Endothelial cell of umbilical vein (primary cell): Measurements from ENCODE around the gene IL2RG. TPM values are rescaled to one million over a fixed set of nuclear protein-coding genes. Genes with fewer than 3 reads are reported as not detected.

ENCODE experiments used
- BruUV-seq: library from RNA; stranded (reverse); fragments of 400-500 nt; replicated peaks from 2 replicates; lab custom pipeline; 2021; lab: Mats Ljungman, UMichigan
- CTCF ChIA-PET: fragments of 300-600, 350-600 bp; sonication (Branson Sonifier 250); formaldehyde crosslinking; loops from one replicate; lab custom pipeline; 2021; ENCODE audit warnings: antibody characterized with exemption, inconsistent platforms; lab: Charles Lee
- POLR2A ChIA-PET: fragments of 300-600, 350-600 bp; sonication (Branson Sonifier 250); formaldehyde crosslinking; loops from one replicate; lab custom pipeline; 2021; ENCODE audit warnings: antibody characterized with exemption, inconsistent platforms; lab: Charles Lee
- DNase-seq: peaks from one replicate; pipeline ENCODE4 v3.0.0-alpha.2; 2011; ENCODE audit warnings: low read depth, low spot score
- FAIRE-seq: peaks from 2 replicates; lab custom pipeline; 2011; peaks lifted over from hg19 to GRCh38; lab: Jason Lieb, UNC
- H2AFZ ChIP-seq: 2 replicates; pipeline ENCODE4 v1.6.0; 2012; ENCODE audit warnings: low read depth, low read length, control low read depth, inconsistent platforms
- H3K27ac ChIP-seq: 2 replicates; pipeline ENCODE4 v1.5.1; 2011; ENCODE audit warnings: low read depth, mild to moderate bottlenecking, control low read depth, low read length, moderate library complexity; ENCODE audit not compliant: insufficient read depth
- H3K27me3 ChIP-seq, 2 experiments: 2 replicates each; pipeline versions ENCODE4 v1.6.0 to v1.6.1; 2011; ENCODE audit warnings: low read length in 2 of 2, mixed read lengths in 1 of 2; ENCODE audit not compliant: control insufficient read depth in 2 of 2, insufficient read depth in 2 of 2
- H3K36me3 ChIP-seq, 2 experiments: 2 replicates in 1 of 2; 3 replicates in 1 of 2; pipeline ENCODE4 v1.5.1; 2011; ENCODE audit warnings: low read length in 2 of 2, mild to moderate bottlenecking in 1 of 2, moderate library complexity in 1 of 2; ENCODE audit not compliant: control insufficient read depth in 2 of 2, insufficient read depth in 2 of 2; ENCODE audit errors: extremely low read depth in 1 of 2
- H3K4me1 ChIP-seq: 3 replicates; pipeline ENCODE4 v1.5.1; 2011; ENCODE audit warnings: mild to moderate bottlenecking, low read length; ENCODE audit not compliant: control insufficient read depth, insufficient read depth; ENCODE audit errors: extremely low read depth
- H3K4me2 ChIP-seq: 2 replicates; pipeline ENCODE4 v1.6.1; 2011; ENCODE audit warnings: low read length, control low read depth, mixed read lengths; ENCODE audit not compliant: insufficient read depth
- H3K4me3 ChIP-seq, 3 experiments: fragments of 200-600 bp in 1 of 3; sonication (generic), shearing (Covaris generic) in 1 of 3; replicated peaks in 1 of 3; 2 replicates each; pipeline ENCODE4 v1.5.1; 2011 to 2016; ENCODE audit warnings: control low read depth in 3 of 3, low read length in 3 of 3, mild to moderate bottlenecking in 2 of 3, inconsistent platforms in 1 of 3, low read depth in 1 of 3, moderate library complexity in 1 of 3; ENCODE audit not compliant: insufficient read depth in 1 of 3
- H3K79me2 ChIP-seq: 2 replicates; pipeline ENCODE4 v1.6.0; 2012; ENCODE audit warnings: low read length, inconsistent platforms; ENCODE audit not compliant: control insufficient read depth, insufficient read depth
- H3K9ac ChIP-seq: replicated peaks from 2 replicates; pipeline ENCODE3; 2011; ENCODE audit warnings: low read length, control low read depth; ENCODE audit not compliant: insufficient read depth; ENCODE audit errors: extremely low read depth
- H3K9me1 ChIP-seq: replicated peaks from 3 replicates; pipeline ENCODE4 v1.6.0; 2011; ENCODE audit warnings: mild to moderate bottlenecking, low read length; ENCODE audit not compliant: control insufficient read depth, insufficient read depth; ENCODE audit errors: extremely low read depth
- H3K9me3 ChIP-seq: replicated peaks from 2 replicates; pipeline ENCODE4 v1.5.1; 2012; ENCODE audit warnings: low read length, inconsistent platforms; ENCODE audit not compliant: control insufficient read depth, insufficient read depth
- H4K20me1 ChIP-seq: replicated peaks from 2 replicates; pipeline ENCODE3; 2011; ENCODE audit warnings: mild to moderate bottlenecking, low read length; ENCODE audit not compliant: control insufficient read depth, insufficient read depth; ENCODE audit errors: extremely low read depth
- GATA2 ChIP-seq: IDR thresholded peaks from 2 replicates; pipeline ENCODE4 v1.7.0; 2011; ENCODE audit warnings: low read depth, mild to moderate bottlenecking, moderate library complexity, mixed read lengths, low read length; ENCODE audit not compliant: insufficient read length, insufficient read depth
- MYC ChIP-seq: IDR thresholded peaks from one replicate; pipeline ENCODE4 v1.6.1; 2011; ENCODE audit warnings: mild to moderate bottlenecking, low read depth, low read length
- POLR2AphosphoS5 ChIP-seq: IDR thresholded peaks from 2 replicates; pipeline ENCODE4 v1.6.1; 2012; ENCODE audit warnings: low read depth, mild to moderate bottlenecking, control low read depth, low read length, moderate library complexity; ENCODE audit not compliant: insufficient read depth
- dilution Hi-C: fragments of 300-500 bp; cut with MboI; formaldehyde crosslinking; loops from one replicate; pipeline ENCODE4 v1.15.0; 2019; ENCODE audit warnings: low sequenced_read_pairs; ENCODE audit not compliant: extremely low pct_ligation_motif_present
- intact Hi-C: fragments of 100-400 bp; cut with micrococcal nuclease; formaldehyde crosslinking; loops from one replicate; pipeline ENCODE4 v1.10.0; 2022
- polyA plus RNA-seq, 4 experiments: library from polyadenylated mRNA; depleted of rRNA in 3 of 4; stranded (reverse) in 3 of 4; unstranded in 1 of 4; fragments of >200 nt; gene quantifications; 2 replicates each; pipeline versions ENCODE4 v1.2.1 to v1.2.3, GENCODE V29; 2011 to 2012; ENCODE audit warnings: missing spikeins in 1 of 4
- total RNA-seq: library from RNA; stranded (reverse); gene quantifications from 2 replicates; pipeline ENCODE4 v1.2.3, GENCODE V29; 2021
- TF ChIP-seq, protein P1 (sequence below), 2 donors: IDR thresholded peaks; 1 replicate in 1 of 2; 2 replicates in 1 of 2; pipeline ENCODE4 v1.5.1; 2011; ENCODE audit warnings: low read length in 2 of 2, mild to moderate bottlenecking in 2 of 2, moderate library complexity in 2 of 2, control low read depth in 1 of 2, inconsistent platforms in 1 of 2, low read depth in 1 of 2; ENCODE audit not compliant: insufficient read depth in 1 of 2; ENCODE audit errors: extremely low read depth in 1 of 2
- TF ChIP-seq, protein P2 (sequence below): IDR thresholded peaks from 2 replicates; pipeline ENCODE4 v1.6.1; 2011; ENCODE audit not compliant: insufficient read depth, insufficient read length

IL2RG gene
- total and polyA plus RNA-seq, 2 donors (not counting 3 experiments of a cell fraction or from before 2014, with no cell fraction given) = 0.07 TPM; not detected in 1

DNA sequence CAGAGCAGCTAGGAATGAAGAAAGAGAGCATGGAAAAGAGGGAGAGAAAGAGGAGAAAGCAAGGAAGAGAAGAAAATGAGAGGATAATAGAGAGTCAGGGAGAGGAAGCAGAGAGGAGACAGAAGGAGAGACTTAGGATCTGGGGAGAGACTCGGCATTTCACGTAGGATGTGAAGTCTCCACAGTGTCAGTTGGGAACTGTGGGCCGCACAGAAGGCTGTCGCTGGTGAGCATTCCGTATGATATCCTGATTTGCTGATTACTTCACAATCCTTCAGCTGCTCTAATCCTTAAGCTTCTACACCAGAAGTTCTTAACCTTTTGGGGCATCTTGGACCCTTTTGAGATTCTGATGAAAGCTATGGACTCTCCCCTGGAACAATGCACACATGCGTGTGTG lies 47.2 kb upstream of the IL2RG start:
- ChIA-PET POLR2A (no interaction called here), CTCF (no interaction called here)
- Histone ChIP-seq H3K4me1 (no peaks in the 10 kb centered on the region), H3K4me3 (no peak overlapping the region), H3K27ac (no peak overlapping the region), H3K36me3 (no peaks in the 10 kb centered on the region), H3K9me3 (no peaks in the 10 kb centered on the region), H2AFZ (no peak overlapping the region), H4K20me1 (no peaks in the 10 kb centered on the region), H3K9me1 (no peaks in the 10 kb centered on the region), H3K27me3 (no peaks in the 10 kb centered on the region), H3K4me2 (no peak overlapping the region), H3K79me2 (no peaks in the 10 kb centered on the region), H3K9ac (no peak overlapping the region)
- FAIRE-seq (no peak), DNase-seq (no peak)
- no TSS peak for BruUV-seq
- dilution Hi-C loops (no loop called here), intact Hi-C loops (no loop called here)
- TF ChIP-seq, protein P1, sequence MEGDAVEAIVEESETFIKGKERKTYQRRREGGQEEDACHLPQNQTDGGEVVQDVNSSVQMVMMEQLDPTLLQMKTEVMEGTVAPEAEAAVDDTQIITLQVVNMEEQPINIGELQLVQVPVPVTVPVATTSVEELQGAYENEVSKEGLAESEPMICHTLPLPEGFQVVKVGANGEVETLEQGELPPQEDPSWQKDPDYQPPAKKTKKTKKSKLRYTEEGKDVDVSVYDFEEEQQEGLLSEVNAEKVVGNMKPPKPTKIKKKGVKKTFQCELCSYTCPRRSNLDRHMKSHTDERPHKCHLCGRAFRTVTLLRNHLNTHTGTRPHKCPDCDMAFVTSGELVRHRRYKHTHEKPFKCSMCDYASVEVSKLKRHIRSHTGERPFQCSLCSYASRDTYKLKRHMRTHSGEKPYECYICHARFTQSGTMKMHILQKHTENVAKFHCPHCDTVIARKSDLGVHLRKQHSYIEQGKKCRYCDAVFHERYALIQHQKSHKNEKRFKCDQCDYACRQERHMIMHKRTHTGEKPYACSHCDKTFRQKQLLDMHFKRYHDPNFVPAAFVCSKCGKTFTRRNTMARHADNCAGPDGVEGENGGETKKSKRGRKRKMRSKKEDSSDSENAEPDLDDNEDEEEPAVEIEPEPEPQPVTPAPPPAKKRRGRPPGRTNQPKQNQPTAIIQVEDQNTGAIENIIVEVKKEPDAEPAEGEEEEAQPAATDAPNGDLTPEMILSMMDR (IDR thresholded peaks at IDR 0.05; ENCODE audit: extremely low read depth in 1 of 2, insufficient read depth in 1 of 2, low read depth in 1 of 2, low read length in 2 of 2) = no peak
- no peak for TF ChIP-seq MYC
- TF ChIP-seq POLR2AphosphoS5 = no peak
- no peak for TF ChIP-seq GATA2

DNA sequence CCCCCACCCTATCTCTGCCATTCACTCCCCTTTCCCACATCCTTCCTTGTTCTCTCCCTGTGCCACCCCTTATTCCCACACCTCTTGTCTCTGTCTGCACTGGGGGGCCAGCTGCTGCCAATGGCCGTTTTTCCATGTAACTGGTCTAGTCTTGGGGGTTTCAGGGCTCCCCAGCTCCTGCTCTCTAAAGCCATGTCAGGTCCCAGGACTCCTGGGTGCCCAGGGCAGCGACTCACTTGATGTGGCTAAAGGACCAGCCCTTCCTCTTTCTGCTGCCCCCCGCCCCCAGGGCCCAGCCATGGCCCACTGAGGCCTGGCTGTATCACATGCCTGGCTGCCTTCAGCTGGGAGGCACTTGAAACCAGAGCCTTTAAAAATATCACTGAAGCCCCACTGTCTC lies 43.3 kb upstream of the IL2RG start:
- no peak overlapping the region for H3K9ac ChIP-seq
- no peaks in the 10 kb centered on the region for H4K20me1 ChIP-seq
- peak; percentile 24 for FAIRE-seq
- no peaks in the 10 kb centered on the region for H3K9me3 ChIP-seq
- no peak for DNase-seq
- dilution Hi-C loops (no loop called here), intact Hi-C loops (no loop called here)
- no peaks in the 10 kb centered on the region for H3K4me1 ChIP-seq
- CTCF ChIA-PET = no interaction called here
- POLR2A ChIA-PET = no interaction called here
- H3K27me3 ChIP-seq = no peaks in the 10 kb centered on the region
- H3K36me3 ChIP-seq = no peaks in the 10 kb centered on the region
- H2AFZ ChIP-seq = no peak overlapping the region
- BruUV-seq = no TSS peak
- no peak overlapping the region for H3K4me3 ChIP-seq
- TF ChIP-seq, protein P2, sequence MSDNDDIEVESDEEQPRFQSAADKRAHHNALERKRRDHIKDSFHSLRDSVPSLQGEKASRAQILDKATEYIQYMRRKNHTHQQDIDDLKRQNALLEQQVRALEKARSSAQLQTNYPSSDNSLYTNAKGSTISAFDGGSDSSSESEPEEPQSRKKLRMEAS = no peak
- TF ChIP-seq MYC = no peak
- no peaks in the 10 kb centered on the region for H3K79me2 ChIP-seq
- no peaks in the 10 kb centered on the region for H3K9me1 ChIP-seq
- no peak overlapping the region for H3K4me2 ChIP-seq
- no peak overlapping the region for H3K27ac ChIP-seq
